Type B pancreatic cell (in vitro differentiated cells): ENCODE measurements around the gene STARD13. TPM values are rescaled to one million over a fixed set of nuclear protein-coding genes. Genes with fewer than 3 reads are reported as not detected.

Source experiments
- DNase-seq: peaks from one replicate; pipeline ENCODE4 v3.0.0; 2021; ENCODE audit warnings: mixed read lengths; ENCODE audit not compliant: unreplicated experiment; ENCODE audit errors: extremely low spot score
- H3K27ac Mint-ChIP-seq: 2 replicates; pipeline ENCODE4 v1.8.0; 2021; ENCODE audit warnings: mild to moderate bottlenecking, mixed read lengths
- H3K27me3 Mint-ChIP-seq: 2 replicates; pipeline ENCODE4 v1.8.0; 2021; ENCODE audit warnings: mixed read lengths
- H3K36me3 Mint-ChIP-seq: 2 replicates; pipeline ENCODE4 v1.8.0; 2021; ENCODE audit warnings: mixed read lengths
- H3K4me1 Mint-ChIP-seq: one replicate; pipeline ENCODE4 v1.8.0; 2021; ENCODE audit warnings: mixed read lengths; ENCODE audit not compliant: unreplicated experiment
- H3K4me3 Mint-ChIP-seq: 2 replicates; pipeline ENCODE4 v1.8.0; 2021; ENCODE audit warnings: mild to moderate bottlenecking, mixed read lengths
- H3K9me3 Mint-ChIP-seq: 2 replicates; pipeline ENCODE4 v1.8.0; 2021; ENCODE audit warnings: mixed read lengths
- total RNA-seq: library from RNA; stranded (reverse); gene quantifications from 2 replicates; pipeline ENCODE4 v1.2.1, GENCODE V29; 2021; ENCODE audit warnings: low replicate concordance
- TF ChIP-seq, protein P1 (sequence below): fragments of 200-600 bp; sonication (generic); conservative IDR thresholded peaks from 2 replicates; pipeline ENCODE4 v1.5.0; 2021; ENCODE audit warnings: antibody characterized with exemption, mild to moderate bottlenecking

Gene STARD13
- total RNA-seq, 1 donor from 2014 or later: 12.1 TPM

GRCh38 chr13:33206945-33207614 is 78.5 kb downstream of the STARD13 start:
- no peaks in the 10 kb centered on the region for H3K36me3 Mint-ChIP-seq
- H3K4me1 Mint-ChIP-seq: peaks cover 46% of the 10 kb centered on the region
- peaks cover 11% of the 10 kb centered on the region for H3K9me3 Mint-ChIP-seq
- peak overlapping the region; percentile 73 for H3K27ac Mint-ChIP-seq
- TF ChIP-seq, protein P1, sequence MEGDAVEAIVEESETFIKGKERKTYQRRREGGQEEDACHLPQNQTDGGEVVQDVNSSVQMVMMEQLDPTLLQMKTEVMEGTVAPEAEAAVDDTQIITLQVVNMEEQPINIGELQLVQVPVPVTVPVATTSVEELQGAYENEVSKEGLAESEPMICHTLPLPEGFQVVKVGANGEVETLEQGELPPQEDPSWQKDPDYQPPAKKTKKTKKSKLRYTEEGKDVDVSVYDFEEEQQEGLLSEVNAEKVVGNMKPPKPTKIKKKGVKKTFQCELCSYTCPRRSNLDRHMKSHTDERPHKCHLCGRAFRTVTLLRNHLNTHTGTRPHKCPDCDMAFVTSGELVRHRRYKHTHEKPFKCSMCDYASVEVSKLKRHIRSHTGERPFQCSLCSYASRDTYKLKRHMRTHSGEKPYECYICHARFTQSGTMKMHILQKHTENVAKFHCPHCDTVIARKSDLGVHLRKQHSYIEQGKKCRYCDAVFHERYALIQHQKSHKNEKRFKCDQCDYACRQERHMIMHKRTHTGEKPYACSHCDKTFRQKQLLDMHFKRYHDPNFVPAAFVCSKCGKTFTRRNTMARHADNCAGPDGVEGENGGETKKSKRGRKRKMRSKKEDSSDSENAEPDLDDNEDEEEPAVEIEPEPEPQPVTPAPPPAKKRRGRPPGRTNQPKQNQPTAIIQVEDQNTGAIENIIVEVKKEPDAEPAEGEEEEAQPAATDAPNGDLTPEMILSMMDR: no peak
- no peaks in the 10 kb centered on the region for H3K27me3 Mint-ChIP-seq
- no peak for DNase-seq
- H3K4me3 Mint-ChIP-seq: no peak overlapping the region

- no peak for DNase-seq
- no peaks in the 10 kb centered on the region for H3K36me3 Mint-ChIP-seq
- TF ChIP-seq, protein P1: no peak
- H3K4me1 Mint-ChIP-seq: peaks cover 47% of the 10 kb centered on the region
- no peak overlapping the region for H3K4me3 Mint-ChIP-seq
- H3K9me3 Mint-ChIP-seq: peaks cover 12% of the 10 kb centered on the region
- H3K27ac Mint-ChIP-seq: no peak overlapping the region
- no peaks in the 10 kb centered on the region for H3K27me3 Mint-ChIP-seq
Measured at GRCh38 chr13:33206425-33206824, 79.1 kb downstream of the STARD13 start.

- Mint-ChIP-seq H3K27ac (peak overlapping the region; percentile 47), H3K9me3 (peaks cover 12% of the 10 kb centered on the region), H3K4me1 (peaks cover 47% of the 10 kb centered on the region), H3K27me3 (no peaks in the 10 kb centered on the region), H3K4me3 (peak overlapping the region; percentile 39), H3K36me3 (no peaks in the 10 kb centered on the region)
- TF ChIP-seq, protein P1: no peak
- DNase-seq: no peak
Measured at GRCh38 chr13:33205804-33206221, 79.7 kb downstream of the STARD13 start.

DNA sequence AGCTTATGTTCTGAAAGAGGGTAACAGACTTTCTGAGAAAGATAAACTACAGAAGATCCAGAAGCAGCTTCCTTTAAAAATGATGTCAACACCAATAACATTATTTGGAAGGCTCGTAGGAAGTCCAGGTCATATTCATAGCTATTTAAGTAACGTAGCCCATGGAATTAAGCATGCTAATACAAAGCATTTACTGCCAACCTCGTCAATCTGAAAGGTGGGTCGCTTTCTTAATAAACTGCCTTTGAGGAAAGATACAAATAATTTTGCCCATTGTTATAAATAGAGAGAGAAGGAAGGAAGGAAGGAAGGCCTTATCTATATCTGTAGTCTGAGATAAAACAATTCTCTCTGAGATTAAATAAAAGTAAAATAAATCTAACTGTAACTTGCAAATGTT is 80.3 kb downstream of the STARD13 start:
- H3K36me3 Mint-ChIP-seq: no peaks in the 10 kb centered on the region
- peaks cover 12% of the 10 kb centered on the region for H3K9me3 Mint-ChIP-seq
- H3K4me1 Mint-ChIP-seq: peaks cover 47% of the 10 kb centered on the region
- H3K27ac Mint-ChIP-seq: peak overlapping the region; percentile 7
- no peak for DNase-seq
- TF ChIP-seq, protein P1: no peak
- no peaks in the 10 kb centered on the region for H3K27me3 Mint-ChIP-seq
- H3K4me3 Mint-ChIP-seq: peak overlapping the region; percentile 11

- no peak for DNase-seq
- H3K9me3 Mint-ChIP-seq: peaks cover 12% of the 10 kb centered on the region
- H3K4me1 Mint-ChIP-seq: peaks cover 47% of the 10 kb centered on the region
- peak overlapping the region; percentile 55 for H3K4me3 Mint-ChIP-seq
- TF ChIP-seq, protein P1: no peak
- peak overlapping the region; percentile 7 for H3K27ac Mint-ChIP-seq
- H3K27me3 Mint-ChIP-seq: no peaks in the 10 kb centered on the region
- no peaks in the 10 kb centered on the region for H3K36me3 Mint-ChIP-seq
Measured at GRCh38 chr13:33204130-33204927, 81.2 kb downstream of the STARD13 start.
